SU-DHL-6 (cell line): Measurements from ENCODE around the gene PRICKLE2.

Experiments used
- EZH2phosphoT487 ChIP-seq: fragments of 200-600 bp; sonication (generic), shearing (Covaris generic); conservative IDR thresholded peaks from 2 replicates; pipeline ENCODE4 v1.6.1; 2018; ENCODE audit warnings: mild to moderate bottlenecking, antibody characterized with exemption, low read length, moderate library complexity, mixed read lengths
- TF ChIP-seq, protein P1 (sequence below): fragments of 200-600 bp; sonication (generic); IDR thresholded peaks from one replicate; pipeline ENCODE4 v1.5.1; 2017; ENCODE audit warnings: antibody characterized with exemption, mild to moderate bottlenecking, low read length, moderate library complexity; ENCODE audit not compliant: insufficient read depth, poor library complexity, severe bottlenecking

DNA sequence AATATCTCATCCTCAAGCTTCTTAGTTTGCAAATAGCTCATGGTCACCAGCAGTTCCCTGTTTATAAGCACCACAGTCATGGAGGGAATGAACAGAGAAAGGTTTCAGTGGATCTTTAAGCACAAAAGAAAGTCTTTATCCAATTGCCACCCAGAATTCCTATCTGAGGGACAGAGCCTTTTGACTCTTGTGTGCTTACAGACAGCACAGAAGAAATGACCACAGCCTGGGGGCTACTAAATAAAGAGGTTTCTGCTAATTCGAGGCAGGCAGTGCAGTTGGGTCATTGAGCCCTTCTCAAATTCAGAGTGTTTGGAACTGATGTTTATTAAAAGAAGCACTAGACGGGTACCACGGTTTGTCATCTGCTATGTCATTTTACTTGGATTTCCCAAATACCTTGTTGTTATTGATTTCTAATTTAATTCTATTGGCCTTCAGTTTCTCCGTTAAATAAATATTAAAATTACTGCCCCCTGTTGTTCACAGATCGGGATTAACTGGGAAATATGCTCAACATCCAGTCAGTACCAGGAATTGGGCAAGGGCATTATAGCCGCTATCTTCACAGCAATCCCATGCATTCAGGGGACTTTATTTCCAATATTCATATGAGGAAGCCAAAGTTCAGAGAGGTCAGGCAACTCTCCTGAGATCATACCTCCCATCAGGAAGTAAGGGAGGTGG lies 3.6 kb downstream of the PRICKLE2 start:
- no peak for TF ChIP-seq EZH2phosphoT487
- TF ChIP-seq, protein P1, sequence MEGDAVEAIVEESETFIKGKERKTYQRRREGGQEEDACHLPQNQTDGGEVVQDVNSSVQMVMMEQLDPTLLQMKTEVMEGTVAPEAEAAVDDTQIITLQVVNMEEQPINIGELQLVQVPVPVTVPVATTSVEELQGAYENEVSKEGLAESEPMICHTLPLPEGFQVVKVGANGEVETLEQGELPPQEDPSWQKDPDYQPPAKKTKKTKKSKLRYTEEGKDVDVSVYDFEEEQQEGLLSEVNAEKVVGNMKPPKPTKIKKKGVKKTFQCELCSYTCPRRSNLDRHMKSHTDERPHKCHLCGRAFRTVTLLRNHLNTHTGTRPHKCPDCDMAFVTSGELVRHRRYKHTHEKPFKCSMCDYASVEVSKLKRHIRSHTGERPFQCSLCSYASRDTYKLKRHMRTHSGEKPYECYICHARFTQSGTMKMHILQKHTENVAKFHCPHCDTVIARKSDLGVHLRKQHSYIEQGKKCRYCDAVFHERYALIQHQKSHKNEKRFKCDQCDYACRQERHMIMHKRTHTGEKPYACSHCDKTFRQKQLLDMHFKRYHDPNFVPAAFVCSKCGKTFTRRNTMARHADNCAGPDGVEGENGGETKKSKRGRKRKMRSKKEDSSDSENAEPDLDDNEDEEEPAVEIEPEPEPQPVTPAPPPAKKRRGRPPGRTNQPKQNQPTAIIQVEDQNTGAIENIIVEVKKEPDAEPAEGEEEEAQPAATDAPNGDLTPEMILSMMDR: no peak
